Measurements from ENCODE around the gene SBK2. TPM values are rescaled to one million over a fixed set of nuclear protein-coding genes. Genes with fewer than 3 reads are reported as not detected.

Gene SBK2
- polyA plus RNA-seq, 1 of the 3 experiments (the other 2 are of a cell fraction): 0.20 TPM

- Histone ChIP-seq H4K20me1 (ENCODE audit: insufficient read depth) (no peaks in the 10 kb centered on the region), H3F3A (replicated peaks; ENCODE audit: insufficient read depth) (peaks cover 14% of the 10 kb centered on the region), H3K9ac (peak overlapping the region; percentile 96; the same call in 1 of the 2 replicates), H3K27me3 (ENCODE audit: insufficient read depth) (no peaks in the 10 kb centered on the region), H3K4me3 (ENCODE audit: low read depth in 2 of 2, low read length in 1 of 2) (peak overlapping the region; percentile 48 to 83), H3K36me3 (replicated peaks in 1 of 2; ENCODE audit: control insufficient read depth in 1 of 2, insufficient read depth in 2 of 2, low read length in 1 of 2) (peaks cover 0 to 10% of the 10 kb centered on the region in 2 experiments), H3K79me2 (ENCODE audit: insufficient read depth) (peaks cover 20% of the 10 kb centered on the region), H3K27ac (ENCODE audit: low read depth in 2 of 2, low read length in 1 of 2) (peak overlapping the region; percentile 73 to 76; a peak in 3 of 4 replicates), H3K9me3 (no peaks in the 10 kb centered on the region), H3K4me1 (ENCODE audit: control insufficient read depth in 1 of 2, insufficient read depth in 2 of 2, low read depth in 1 of 2, low read length in 1 of 2) (peaks cover 7 to 18% of the 10 kb centered on the region in 2 experiments; a peak in 2 of 4 replicates), H3K9me2 (no peaks in the 10 kb centered on the region), H2AFZ (ENCODE audit: low read depth) (peak overlapping the region; percentile 100), H3K4me2 (peak overlapping the region; percentile 99)
- no peak for DNase-seq
- ChIA-PET POLR2A (interaction anchor here (0.6 to 1.1 kb wide), 4 partner anchors 19 to 61 kb away, joined by 3 to 8 read pairs (median 5); partner anchors contain the start of genes FIZ1 and ZNF524), CTCF (interaction anchor here (0.9 to 2.2 kb wide), 5 partner anchors 25 to 114 kb away, joined by 3 to 14 read pairs (median 3); partner anchors contain the start of gene ZNF865)
- TF ChIP-seq POLR2AphosphoS5 (IDR thresholded peaks at IDR 0.05; ENCODE audit: low read depth, low read length) (no peak), TEAD4 (IDR thresholded peaks at IDR 0.05; ENCODE audit: borderline replicate concordance, insufficient read depth) (no peak), RXRA (IDR thresholded peaks at IDR 0.05; ENCODE audit: borderline replicate concordance, low read depth) (no peak), REST (IDR thresholded peaks at IDR 0.05; ENCODE audit: low read depth, low read length) (peak; percentile 97)
- WGBS (ENCODE audit: low lambda C conversion rate): 30% methylated on average over 12 of the region's 12 CpGs
Observed at GRCh38 chr19:55581145-55581822, 44.4 kb upstream of the SBK2 start.

GRCh38 chr19:55580628-55581144 is 43.8 kb upstream of the SBK2 start, which contains the start of gene ZNF579:
ZNF579 (minus strand) TSS chr19:55580848; CDS start chr19:55579639, 1,209 bp downstream.
- Histone ChIP-seq H3K27me3 (ENCODE audit: insufficient read depth) (no peaks in the 10 kb centered on the region), H3K9ac (peak within 1 kb of the TSS; percentile 96), H2AFZ (ENCODE audit: low read depth) (peak within 1 kb of the TSS; percentile 100), H3K36me3 (replicated peaks in 1 of 2; ENCODE audit: control insufficient read depth in 1 of 2, insufficient read depth in 2 of 2, low read length in 1 of 2) (peaks cover 0 to 10% of the 10 kb centered on the region in 2 experiments), H3K4me1 (ENCODE audit: control insufficient read depth in 1 of 2, insufficient read depth in 2 of 2, low read depth in 1 of 2, low read length in 1 of 2) (peaks cover 3 to 14% of the 10 kb centered on the region in 2 experiments; a peak in 1 of 4 replicates), H3F3A (replicated peaks; ENCODE audit: insufficient read depth) (peaks cover 11% of the 10 kb centered on the region), H3K9me3 (no peaks in the 10 kb centered on the region), H3K9me2 (no peaks in the 10 kb centered on the region), H3K27ac (ENCODE audit: low read depth in 2 of 2, low read length in 1 of 2) (peak within 1 kb of the TSS; percentile 73 to 92), H3K4me2 (peak within 1 kb of the TSS; percentile 99), H3K79me2 (ENCODE audit: insufficient read depth) (peaks cover 20% of the 10 kb centered on the region), H3K4me3 (ENCODE audit: low read depth in 2 of 2, low read length in 1 of 2) (peak within 1 kb of the TSS; percentile 80 to 83), H4K20me1 (ENCODE audit: insufficient read depth) (no peaks in the 10 kb centered on the region)
- 3% methylated on average over 14 of the region's 24 CpGs for WGBS (ENCODE audit: low lambda C conversion rate)
- POLR2A ChIA-PET: interaction anchor here (0.6 to 1.1 kb wide), 4 partner anchors 19 to 62 kb away, joined by 3 to 8 read pairs (median 5); partner anchors contain the start of genes FIZ1 and ZNF524
- peak; percentile 95 for DNase-seq
- CTCF ChIA-PET: interaction anchor here (0.9 to 2.2 kb wide), 4 partner anchors 13 to 113 kb away, joined by 3 to 14 read pairs (median 3); partner anchors contain the start of gene ZNF865
- no peak for TF ChIP-seq MEF2A (IDR thresholded peaks at IDR 0.05; ENCODE audit: borderline replicate concordance, low read depth)
- peak; percentile 67 for TF ChIP-seq POLR2AphosphoS5 (IDR thresholded peaks at IDR 0.05; ENCODE audit: low read depth, low read length)
- 0 out of 2 replicates have a peak, but pooled peaks have one; percentile 10 for TF ChIP-seq NFIC (IDR thresholded peaks at IDR 0.05; ENCODE audit: borderline replicate concordance)
- peak in 1 of 2 experiments; percentile 46; a peak in 1 of 4 replicates for TF ChIP-seq EP300 (IDR thresholded peaks at IDR 0.05; ENCODE audit: borderline replicate concordance in 1 of 2, low read depth in 1 of 2, low read length in 1 of 2)
- peak; percentile 88 for TF ChIP-seq ELF1 (IDR thresholded peaks at IDR 0.05)
- TF ChIP-seq TCF12 (IDR thresholded peaks at IDR 0.05): no peak
- peak; percentile 61; the same call in 1 of the 2 replicates for TF ChIP-seq MXI1 (IDR thresholded peaks at IDR 0.05; ENCODE audit: low read depth, low read length)
- TF ChIP-seq FOSL2 (IDR thresholded peaks at IDR 0.05; ENCODE audit: borderline replicate concordance, low read depth): no peak
- TF ChIP-seq SIN3A (IDR thresholded peaks at IDR 0.05; ENCODE audit: borderline replicate concordance, low read depth, low read length): peak; percentile 76; the same call in 1 of the 2 replicates
- TF ChIP-seq GABPA (IDR thresholded peaks at IDR 0.05; ENCODE audit: low read depth): peak; percentile 88
- peak; percentile 70; the same call in 1 of the 2 replicates for TF ChIP-seq YY1 (IDR thresholded peaks at IDR 0.05; ENCODE audit: low read depth)
- TF ChIP-seq TEAD4 (IDR thresholded peaks at IDR 0.05; ENCODE audit: borderline replicate concordance, insufficient read depth): no peak
- peak; percentile 79 for TF ChIP-seq REST (IDR thresholded peaks at IDR 0.05; ENCODE audit: low read depth, low read length)
- peak; percentile 83 for TF ChIP-seq TAF1 (IDR thresholded peaks at IDR 0.05; ENCODE audit: borderline replicate concordance, low read depth, low read length)
- peak; percentile 84 for TF ChIP-seq MAX (IDR thresholded peaks at IDR 0.05; ENCODE audit: low read depth)
- TF ChIP-seq RCOR1 (IDR thresholded peaks at IDR 0.05; ENCODE audit: low read length): 0 out of 2 replicates have a peak, but pooled peaks have one; percentile 45
